Naive thymus-derived CD4-positive, alpha-beta T cell (primary cell): Measurements from ENCODE around the gene ADORA2B. TPM values are rescaled to one million over a fixed set of nuclear protein-coding genes. Genes with fewer than 3 reads are reported as not detected.
A peak's percentile ranks its signal among the peaks of the same experiment; 100 is the strongest.

ENCODE experiments used
- ATAC-seq: fragments of 150-1000 bp; cut with Tn5 transposase; 2 replicates; pipeline ENCODE4 v1.10.0; 2021; ENCODE audit warnings: mild to moderate bottlenecking, moderate library complexity
- CTCF ChIA-PET: fragments of 350-600 bp; sonication (Branson Sonifier 250); formaldehyde crosslinking; loops from one replicate; lab custom pipeline; 2021; ENCODE audit warnings: antibody characterized with exemption; lab: Charles Lee
- POLR2A ChIA-PET: fragments of 350-600 bp; sonication (Branson Sonifier 250); formaldehyde crosslinking; loops from one replicate; lab custom pipeline; 2021; ENCODE audit warnings: antibody characterized with exemption, inconsistent platforms; lab: Charles Lee
- DNase-seq, 9 donors: peaks; one replicate each; pipeline versions ENCODE4 v3.0.0 to v3.0.0-alpha.2; 2020 to 2022; ENCODE audit warnings: mixed read lengths in 1 of 9
- H3K27ac ChIP-seq: one replicate; pipeline ENCODE4 v1.7.0; 2013; ENCODE audit warnings: mild to moderate bottlenecking, low read depth, low read length, moderate library complexity
- H3K27me3 ChIP-seq, 2 donors: one replicate each; pipeline ENCODE4 v1.7.0; 2013; ENCODE audit warnings: low read length in 2 of 2, mild to moderate bottlenecking in 2 of 2, moderate library complexity in 2 of 2; ENCODE audit not compliant: control insufficient read depth in 2 of 2, insufficient read depth in 2 of 2
- H3K36me3 ChIP-seq, 3 experiments: 1 replicate in 2 of 3; 2 replicates in 1 of 3; pipeline ENCODE4 v1.7.0; 2013; ENCODE audit warnings: low read length in 3 of 3, mild to moderate bottlenecking in 3 of 3, moderate library complexity in 1 of 3; ENCODE audit not compliant: insufficient read depth in 3 of 3, control insufficient read depth in 2 of 3
- H3K4me1 ChIP-seq, 2 donors: one replicate each; pipeline ENCODE4 v1.7.0; 2013; ENCODE audit warnings: low read length in 2 of 2, mild to moderate bottlenecking in 2 of 2, moderate library complexity in 1 of 2; ENCODE audit not compliant: control insufficient read depth in 2 of 2, insufficient read depth in 2 of 2
- H3K4me3 ChIP-seq: 2 replicates; pipeline ENCODE4 v1.7.0; 2013; ENCODE audit warnings: mild to moderate bottlenecking, low read length
- H3K9me3 ChIP-seq, 3 experiments: 1 replicate in 2 of 3; 2 replicates in 1 of 3; pipeline ENCODE4 v1.7.0; 2013; ENCODE audit warnings: low read length in 3 of 3; ENCODE audit not compliant: control insufficient read depth in 2 of 3
- H3K27ac Mint-ChIP-seq, 9 donors: one replicate each; pipeline ENCODE4 v1.8.0; 2020 to 2022; ENCODE audit warnings: mixed read lengths in 9 of 9, mild to moderate bottlenecking in 8 of 9, moderate library complexity in 5 of 9, inconsistent platforms in 2 of 9
- H3K27me3 Mint-ChIP-seq, 5 donors: one replicate each; pipeline ENCODE4 v1.8.0; 2021 to 2022; ENCODE audit warnings: mixed read lengths in 5 of 5, mild to moderate bottlenecking in 1 of 5
- H3K36me3 Mint-ChIP-seq, 5 donors: one replicate each; pipeline ENCODE4 v1.8.0; 2020 to 2022; ENCODE audit warnings: mixed read lengths in 5 of 5, mild to moderate bottlenecking in 3 of 5, inconsistent platforms in 1 of 5
- H3K4me1 Mint-ChIP-seq, 7 donors: one replicate each; pipeline ENCODE4 v1.8.0; 2020 to 2022; ENCODE audit warnings: mixed read lengths in 7 of 7, mild to moderate bottlenecking in 3 of 7, inconsistent platforms in 1 of 7
- H3K4me3 Mint-ChIP-seq, 10 donors: one replicate each; pipeline ENCODE4 v1.8.0; 2020 to 2022; ENCODE audit warnings: mild to moderate bottlenecking in 10 of 10, mixed read lengths in 10 of 10, moderate library complexity in 6 of 10, inconsistent platforms in 2 of 10
- H3K9me3 Mint-ChIP-seq, 11 donors: one replicate each; pipeline ENCODE4 v1.8.0; 2020 to 2022; ENCODE audit warnings: mixed read lengths in 11 of 11, mild to moderate bottlenecking in 4 of 11, inconsistent platforms in 1 of 11, moderate library complexity in 1 of 11
- intact Hi-C, 2 donors: fragments of 100-400 bp; cut with micrococcal nuclease; formaldehyde crosslinking; loops; one replicate each; pipeline ENCODE4 v1.15.1; 2023
- polyA plus RNA-seq, 2 donors: library from polyadenylated mRNA; unstranded; fragments of 300-500 nt; fragmentation: Illumina TruSeq; gene quantifications; one replicate each; pipeline ENCODE4 v1.2.3, GENCODE V29; 2021
- total RNA-seq, 6 experiments: library from RNA in 5 of 6; stranded (reverse) in 5 of 6; gene quantifications; 1 replicate in 5 of 6; 2 replicates in 1 of 6; pipeline ENCODE4 v1.2.3 and lab custom pipeline; 2021 to 2026

ADORA2B gene
- total and polyA plus RNA-seq, 7 experiments from 2014 or later: 0.50 to 2.6 (median 1.6) TPM; not detected in 2

DNA sequence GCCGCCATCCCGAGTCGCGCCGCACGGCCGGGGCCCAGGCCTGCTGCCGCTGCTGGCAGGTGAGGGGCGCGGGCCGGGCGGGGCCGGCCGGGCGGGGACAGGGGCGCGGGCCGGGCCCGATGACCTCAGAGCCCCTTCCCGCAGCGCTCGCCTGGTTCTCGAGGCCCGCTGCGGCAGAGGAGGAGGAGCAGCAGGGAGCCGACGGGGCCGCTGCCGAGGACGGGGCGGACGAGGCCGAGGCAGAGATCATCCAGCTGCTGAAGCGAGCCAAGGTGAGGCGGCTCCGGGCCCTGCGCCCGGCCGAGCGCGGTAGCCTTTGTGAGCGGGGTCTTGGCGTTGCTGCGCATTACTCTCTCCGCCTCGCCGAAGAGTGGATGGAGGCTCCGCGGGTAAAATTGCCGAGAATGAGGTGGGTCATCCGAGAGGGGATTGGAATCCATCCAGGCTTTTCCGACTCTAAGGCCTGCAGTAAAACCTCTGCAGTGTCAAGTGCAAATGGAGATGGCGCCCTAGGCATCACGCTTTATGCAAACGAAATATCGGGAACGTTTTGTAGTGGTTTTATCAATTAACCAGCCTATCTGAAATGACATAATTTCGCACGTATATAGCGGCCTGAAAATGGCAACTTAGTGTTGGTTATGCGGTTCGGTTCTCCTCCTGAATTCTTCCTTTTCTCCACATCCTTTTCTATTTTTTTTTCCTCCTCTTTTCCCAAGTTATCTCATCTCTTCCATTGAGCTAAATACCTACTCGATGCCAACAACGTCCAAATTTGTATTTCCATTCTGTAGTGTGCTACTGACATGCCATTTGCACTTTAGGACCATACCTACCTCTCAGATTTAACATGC lies 55.3 kb downstream of the ADORA2B start:
- H3K36me3 Mint-ChIP-seq: peaks cover 10 to 43% (median 25%) of the 10 kb centered on the region in 5 donors
- ATAC-seq (no peak), DNase-seq (peak in 6 of 9 donors; percentile 8 to 43 (median 22))
- intact Hi-C loops: loop anchor here (1.0 to 10.0 kb wide), 12 partner anchors 41 to 1695 kb away; partner anchors contain the start of genes TRIM16 (in 2 of the 2), ZNF286A (in 2 of the 2), ADORA2B (in 1 of the 2) and HS3ST3B1 (in 1 of the 2)
- Histone ChIP-seq H3K27ac (peak overlapping the region; percentile 86), H3K4me1 (peaks cover 11 to 16% of the 10 kb centered on the region in 2 donors), H3K9me3 (no peaks in the 10 kb centered on the region), H3K27me3 (no peaks in the 10 kb centered on the region), H3K36me3 (peaks cover 12 to 38% (median 26%) of the 10 kb centered on the region in 3 experiments), H3K4me3 (peak overlapping the region; percentile 88)
- H3K4me3 Mint-ChIP-seq: peak overlapping the region; percentile 81 to 96 (median 92)
- H3K27ac Mint-ChIP-seq: peak overlapping the region; percentile 66 to 96 (median 94)
- peaks cover 0 to 6% (median 0%) of the 10 kb centered on the region in 11 donors for H3K9me3 Mint-ChIP-seq
- ChIA-PET CTCF (interaction anchor here (0.7 to 0.9 kb wide), 2 partner anchors 17 to 172 kb away, joined by 3 read pairs; no protein-coding TSS in a partner anchor), POLR2A (interaction anchor here (0.6 to 2.2 kb wide), 4 partner anchors 9 to 205 kb away, joined by 3 to 7 read pairs (median 4); no protein-coding TSS in a partner anchor)
- no peaks in the 10 kb centered on the region for H3K27me3 Mint-ChIP-seq
- H3K4me1 Mint-ChIP-seq: peaks cover 24 to 45% (median 40%) of the 10 kb centered on the region in 7 donors

GRCh38 chr17:16001226-16001897 lies 56.4 kb downstream of the ADORA2B start:
- CTCF ChIA-PET: interaction anchor here (0.6 to 0.8 kb wide), 2 partner anchors 209 to 1448 kb away, joined by 3 read pairs; no protein-coding TSS in a partner anchor
- H3K9me3 Mint-ChIP-seq: peaks cover 0 to 6% (median 0%) of the 10 kb centered on the region in 11 donors

DNA sequence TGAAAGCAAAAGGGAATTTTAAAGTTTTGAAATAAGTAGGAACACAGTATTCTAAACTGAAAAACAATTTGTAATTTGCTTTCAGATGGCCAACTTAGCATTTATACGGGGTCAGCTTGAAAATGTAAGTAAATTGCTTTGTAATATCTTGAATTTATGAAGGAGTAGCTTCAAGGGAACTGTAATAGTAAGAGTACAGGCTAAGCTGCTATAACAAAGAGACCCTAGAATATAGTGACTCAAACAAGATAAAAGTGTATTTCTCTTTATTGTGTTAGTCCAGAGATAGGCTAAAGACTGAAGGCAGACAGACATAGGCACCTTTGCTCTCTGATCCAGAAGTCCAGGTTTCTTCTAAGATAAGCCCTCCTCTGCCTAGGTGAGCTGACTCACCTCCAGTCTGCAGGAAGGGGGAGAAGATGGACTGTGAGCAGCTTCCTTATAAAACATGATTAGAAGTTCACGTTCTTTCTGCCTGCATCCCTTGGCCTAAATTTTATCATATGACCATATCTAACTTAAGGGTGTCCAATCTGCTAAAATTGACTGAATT lies 57.9 kb downstream of the ADORA2B start:
- peaks cover 0 to 6% (median 0%) of the 10 kb centered on the region in 11 donors for H3K9me3 Mint-ChIP-seq
- H3K36me3 Mint-ChIP-seq: peaks cover 13 to 58% (median 33%) of the 10 kb centered on the region in 5 donors
- Histone ChIP-seq H3K4me1 (peaks cover 11 to 16% of the 10 kb centered on the region in 2 donors), H3K36me3 (peaks cover 12 to 61% (median 29%) of the 10 kb centered on the region in 3 experiments), H3K4me3 (no peak overlapping the region), H3K27ac (no peak overlapping the region), H3K27me3 (no peaks in the 10 kb centered on the region), H3K9me3 (no peaks in the 10 kb centered on the region)
- ChIA-PET CTCF (no interaction called here), POLR2A (interaction anchor here (0.9 kb wide), 1 partner anchor 9 kb away, joined by 3 read pairs; no protein-coding TSS in a partner anchor)
- peaks cover 20 to 46% (median 34%) of the 10 kb centered on the region in 7 donors for H3K4me1 Mint-ChIP-seq
- DNase-seq (no peak), ATAC-seq (no peak)
- intact Hi-C loops: loop anchor here in 1 of 2 donors (10.0 kb wide), 1 partner anchor 1698 kb away; the partner anchor contains the start of gene HS3ST3B1
- H3K4me3 Mint-ChIP-seq: peak overlapping the region in 1 of 10 donors; percentile 94
- peak overlapping the region in 1 of 9 donors; percentile 43 for H3K27ac Mint-ChIP-seq
- no peaks in the 10 kb centered on the region for H3K27me3 Mint-ChIP-seq

More at GRCh38 chr17:16001226-16001897, 56.4 kb downstream of the ADORA2B start:
- intact Hi-C loops: loop anchor here in 1 of 2 donors (10.0 kb wide), 1 partner anchor 1697 kb away; the partner anchor contains the start of gene HS3ST3B1
- H3K36me3 ChIP-seq: peaks cover 12 to 48% (median 26%) of the 10 kb centered on the region in 3 experiments
- POLR2A ChIA-PET: no interaction called here
- ATAC-seq (no peak), DNase-seq (no peak)
- Mint-ChIP-seq H3K4me3 (peak overlapping the region; percentile 81 to 96 (median 92)), H3K36me3 (peaks cover 12 to 51% (median 28%) of the 10 kb centered on the region in 5 donors), H3K27me3 (no peaks in the 10 kb centered on the region), H3K4me1 (peaks cover 22 to 46% (median 36%) of the 10 kb centered on the region in 7 donors), H3K27ac (peak overlapping the region; percentile 66 to 96 (median 93))
- no peak overlapping the region for H3K4me3 ChIP-seq
- H3K9me3 ChIP-seq: no peaks in the 10 kb centered on the region
- peaks cover 11 to 16% of the 10 kb centered on the region in 2 donors for H3K4me1 ChIP-seq
- no peak overlapping the region for H3K27ac ChIP-seq
- H3K27me3 ChIP-seq: no peaks in the 10 kb centered on the region

DNA sequence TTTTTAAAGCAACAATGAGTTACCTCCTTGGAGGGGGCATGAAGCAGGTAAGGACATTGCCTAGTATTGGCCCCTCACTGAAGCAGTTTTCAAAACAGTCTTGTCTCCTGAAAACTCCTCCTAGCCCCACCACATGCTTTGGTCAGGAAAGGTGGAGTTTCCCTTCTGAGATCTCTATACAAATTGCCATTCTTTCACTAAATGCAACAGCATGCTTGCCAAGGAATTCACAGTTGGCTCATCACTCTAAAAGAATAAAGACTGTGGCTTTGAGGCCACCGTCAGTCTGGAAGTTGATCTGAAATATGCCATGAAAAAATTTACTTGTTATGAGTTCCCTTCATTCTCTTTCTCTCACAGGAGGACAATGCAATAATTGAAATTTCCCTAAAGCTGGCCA lies 58.9 kb downstream of the ADORA2B start:
- CTCF ChIA-PET: no interaction called here
- peaks cover 0 to 6% (median 0%) of the 10 kb centered on the region in 11 donors for H3K9me3 Mint-ChIP-seq

GRCh38 chr17:16005636-16006035 lies 60.7 kb downstream of the ADORA2B start:
- Mint-ChIP-seq H3K27me3 (no peaks in the 10 kb centered on the region), H3K36me3 (peaks cover 25 to 68% (median 45%) of the 10 kb centered on the region in 5 donors), H3K4me1 (peaks cover 22 to 49% (median 29%) of the 10 kb centered on the region in 7 donors), H3K27ac (peak overlapping the region in 2 of 9 donors; percentile 23 to 80), H3K9me3 (peaks cover 0 to 5% (median 0%) of the 10 kb centered on the region in 11 donors), H3K4me3 (no peak overlapping the region)
- ATAC-seq: no peak
- no peak for DNase-seq
- peaks cover 9 to 10% of the 10 kb centered on the region in 2 donors for H3K4me1 ChIP-seq
- H3K4me3 ChIP-seq: no peak overlapping the region
- no peak overlapping the region for H3K27ac ChIP-seq
- CTCF ChIA-PET: no interaction called here
- peaks cover 12 to 77% (median 37%) of the 10 kb centered on the region in 3 experiments for H3K36me3 ChIP-seq
- no peaks in the 10 kb centered on the region for H3K27me3 ChIP-seq
- intact Hi-C loops: loop anchor here in 1 of 2 donors (10.0 kb wide), 1 partner anchor 1701 kb away; the partner anchor contains the start of gene HS3ST3B1
- H3K9me3 ChIP-seq: no peaks in the 10 kb centered on the region
- POLR2A ChIA-PET: interaction anchor here (1.2 kb wide), 1 partner anchor 8 kb away, joined by 3 read pairs; no protein-coding TSS in a partner anchor

More for the DNA sequence above, 58.9 kb downstream of the ADORA2B start:
- H3K4me1 Mint-ChIP-seq: peaks cover 27 to 51% (median 35%) of the 10 kb centered on the region in 7 donors
- Histone ChIP-seq H3K4me1 (peaks cover 11 to 16% of the 10 kb centered on the region in 2 donors), H3K36me3 (peaks cover 12 to 71% (median 29%) of the 10 kb centered on the region in 3 experiments), H3K27ac (no peak overlapping the region), H3K9me3 (no peaks in the 10 kb centered on the region), H3K27me3 (no peaks in the 10 kb centered on the region), H3K4me3 (no peak overlapping the region)
- H3K27ac Mint-ChIP-seq: peak overlapping the region in 2 of 9 donors; percentile 17 to 56
- DNase-seq: no peak
- H3K27me3 Mint-ChIP-seq: no peaks in the 10 kb centered on the region
- peaks cover 24 to 69% (median 43%) of the 10 kb centered on the region in 5 donors for H3K36me3 Mint-ChIP-seq
- intact Hi-C loops: loop anchor here in 1 of 2 donors (10.0 kb wide), 1 partner anchor 1699 kb away; the partner anchor contains the start of gene HS3ST3B1
- no peak overlapping the region for H3K4me3 Mint-ChIP-seq
- no peak for ATAC-seq
- POLR2A ChIA-PET: no interaction called here
